Muscle layer of duodenum (tissue), 2 donors: ENCODE results near the gene ANKS1A.
"Not testable (repeated sequence)": the region's sequence is repeated elsewhere in the genome, so short reads cannot be mapped to it uniquely, and the experiment has no call there.

ENCODE experiments used
- H3K27ac ChIP-seq: one replicate; pipeline ENCODE4 v1.7.0; 2013; ENCODE audit warnings: mild to moderate bottlenecking, low read length
- H3K27me3 ChIP-seq: one replicate; pipeline ENCODE4 v1.7.0; 2013; ENCODE audit warnings: low read depth, mild to moderate bottlenecking, control low read depth, low read length
- H3K36me3 ChIP-seq, 2 donors: one replicate each; pipeline ENCODE4 v1.7.0; 2013; ENCODE audit warnings: low read length in 2 of 2, control low read depth in 1 of 2, mild to moderate bottlenecking in 1 of 2; ENCODE audit not compliant: insufficient read depth in 2 of 2, control insufficient read depth in 1 of 2
- H3K4me1 ChIP-seq, 2 donors: one replicate each; pipeline ENCODE4 v1.7.0; 2013; ENCODE audit warnings: low read length in 2 of 2, mild to moderate bottlenecking in 2 of 2, control low read depth in 1 of 2, moderate library complexity in 1 of 2; ENCODE audit not compliant: insufficient read depth in 2 of 2, control insufficient read depth in 1 of 2
- H3K4me3 ChIP-seq, 2 donors: one replicate each; pipeline ENCODE4 v1.7.0; 2013; ENCODE audit warnings: low read length in 2 of 2, low read depth in 1 of 2, mild to moderate bottlenecking in 1 of 2
- H3K9me3 ChIP-seq, 2 donors: one replicate each; pipeline ENCODE4 v1.7.0; 2013; ENCODE audit warnings: low read length in 2 of 2, control low read depth in 1 of 2, mild to moderate bottlenecking in 1 of 2; ENCODE audit not compliant: control insufficient read depth in 1 of 2
- donor health status: healthy.

ANKS1A gene

DNA sequence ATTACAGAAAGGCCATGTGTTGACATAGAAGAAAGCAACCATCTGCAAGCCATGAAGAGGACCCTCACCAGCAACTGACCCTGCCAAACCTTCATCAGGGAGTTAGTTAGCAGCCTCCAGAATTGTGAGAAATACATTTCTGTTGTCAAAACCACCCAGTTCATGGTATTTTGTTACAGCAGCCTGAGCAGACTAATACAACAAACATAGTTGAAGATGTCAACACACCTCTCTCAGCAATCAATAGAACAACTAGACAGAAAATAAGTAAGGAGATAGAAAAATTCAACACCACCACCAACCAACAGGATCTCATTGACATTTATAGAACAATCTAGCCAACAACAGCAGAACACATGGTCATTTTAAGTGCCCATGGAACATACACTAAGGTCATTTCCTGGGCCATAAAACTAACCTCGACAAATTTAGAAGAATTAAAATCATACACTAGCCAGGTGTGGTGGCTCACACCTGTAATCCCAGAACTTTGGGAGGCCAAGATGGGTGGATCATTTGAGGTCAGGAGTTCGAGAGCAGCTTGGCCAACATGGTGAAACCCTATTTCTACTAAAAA, 219.3 kb downstream of the ANKS1A start:
- Histone ChIP-seq H3K27ac (no peak overlapping the region), H3K27me3 (no peaks in the 10 kb centered on the region), H3K9me3 (peaks cover 3 to 5% of the 10 kb centered on the region in 2 donors), H3K36me3 (no peaks in the 10 kb centered on the region), H3K4me3 (no peak overlapping the region), H3K4me1 (no peaks in the 10 kb centered on the region)

DNA sequence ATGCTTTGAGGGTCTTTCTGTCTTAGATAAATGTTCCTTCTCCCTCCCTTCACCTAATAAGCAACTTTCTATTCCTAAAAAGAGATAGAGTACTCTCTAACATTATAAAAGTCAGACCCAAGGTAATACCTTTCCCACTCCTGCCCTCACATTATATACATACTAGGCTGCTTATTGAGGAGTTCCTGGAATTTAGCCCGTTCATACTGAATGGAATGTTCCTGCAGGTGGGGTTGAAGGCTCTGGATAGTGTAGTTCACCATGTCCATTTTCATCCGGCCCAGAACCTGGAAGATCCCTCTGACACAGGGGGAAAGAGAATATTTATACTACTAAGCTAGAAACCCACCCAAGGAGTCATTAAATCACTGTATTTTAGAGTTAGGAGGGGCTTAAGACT, 231.7 kb downstream of the ANKS1A start:
- Histone ChIP-seq H3K4me1 (no peaks in the 10 kb centered on the region), H3K9me3 (no peaks in the 10 kb centered on the region), H3K36me3 (no peaks in the 10 kb centered on the region), H3K4me3 (no peak overlapping the region), H3K27me3 (no peaks in the 10 kb centered on the region), H3K27ac (no peak overlapping the region)

DNA sequence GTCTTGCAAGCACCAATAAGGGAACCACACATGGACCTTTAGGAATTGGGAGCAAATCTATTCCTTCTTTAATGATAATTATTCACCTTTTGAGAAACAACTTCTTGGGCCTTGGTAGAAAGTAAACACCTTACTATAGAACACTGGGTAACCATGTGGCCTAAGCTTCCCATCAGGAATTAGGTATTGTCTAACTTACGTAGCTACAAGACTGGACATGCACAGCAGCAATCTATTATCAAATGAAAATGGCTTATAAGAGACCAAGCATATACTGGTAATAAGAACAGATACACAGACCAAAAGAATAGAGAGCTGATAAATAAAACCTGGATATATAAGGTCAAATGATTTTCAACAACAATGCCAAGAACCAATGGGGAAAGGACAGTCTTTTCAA, 235.3 kb downstream of the ANKS1A start:
- Histone ChIP-seq H3K27ac (no peak overlapping the region), H3K9me3 (no peaks in the 10 kb centered on the region), H3K4me1 (no peaks in the 10 kb centered on the region), H3K27me3 (no peaks in the 10 kb centered on the region), H3K36me3 (no peaks in the 10 kb centered on the region), H3K4me3 (no peak overlapping the region)

DNA sequence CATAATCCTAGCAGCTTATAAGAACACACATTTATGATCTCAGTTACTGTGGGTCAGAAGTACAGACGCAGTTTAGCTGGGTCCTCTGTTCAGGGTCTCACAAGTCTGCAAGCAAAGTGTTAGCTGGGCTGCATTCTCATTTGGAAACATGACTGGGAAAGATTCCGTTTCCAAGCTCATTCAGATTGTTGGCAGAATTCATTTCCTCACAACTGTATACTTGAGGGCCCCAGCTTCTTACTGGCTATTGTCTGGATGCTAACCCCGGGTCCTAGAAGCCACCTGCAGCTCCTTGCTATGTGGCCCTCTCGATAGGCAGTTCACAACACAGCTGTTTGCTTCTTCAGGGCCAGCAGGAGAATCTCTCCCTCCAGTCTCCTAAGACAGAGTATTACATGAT, 239.0 kb downstream of the ANKS1A start:
- H3K9me3 ChIP-seq: no peaks in the 10 kb centered on the region
- no peaks in the 10 kb centered on the region for H3K27me3 ChIP-seq
- no peak overlapping the region for H3K4me3 ChIP-seq
- H3K4me1 ChIP-seq: no peaks in the 10 kb centered on the region
- H3K36me3 ChIP-seq: no peaks in the 10 kb centered on the region
- no peak overlapping the region for H3K27ac ChIP-seq

DNA sequence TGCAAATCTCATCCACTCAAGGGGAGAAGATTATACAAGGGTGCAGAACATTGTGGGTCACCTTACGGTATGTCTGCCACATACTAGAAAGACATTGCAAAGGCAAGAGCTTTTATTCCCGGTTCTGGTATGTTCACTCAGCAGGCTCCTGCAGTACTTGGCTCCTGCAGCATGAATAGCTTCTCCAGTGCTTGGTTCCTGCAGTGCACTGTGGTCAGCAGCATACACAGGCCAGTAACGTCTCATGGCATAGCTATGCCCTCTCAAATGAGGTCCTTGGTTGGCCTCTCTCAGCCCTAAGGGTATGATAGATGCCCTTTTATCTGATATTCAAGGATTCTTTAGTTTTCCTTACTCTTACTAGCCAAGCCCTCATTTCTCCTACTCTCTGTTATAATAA, 239.4 kb downstream of the ANKS1A start:
- no peak overlapping the region for H3K4me3 ChIP-seq
- no peak overlapping the region for H3K27ac ChIP-seq
- no peaks in the 10 kb centered on the region for H3K27me3 ChIP-seq
- H3K36me3 ChIP-seq: no peaks in the 10 kb centered on the region
- H3K4me1 ChIP-seq: no peaks in the 10 kb centered on the region
- H3K9me3 ChIP-seq: no peaks in the 10 kb centered on the region

DNA sequence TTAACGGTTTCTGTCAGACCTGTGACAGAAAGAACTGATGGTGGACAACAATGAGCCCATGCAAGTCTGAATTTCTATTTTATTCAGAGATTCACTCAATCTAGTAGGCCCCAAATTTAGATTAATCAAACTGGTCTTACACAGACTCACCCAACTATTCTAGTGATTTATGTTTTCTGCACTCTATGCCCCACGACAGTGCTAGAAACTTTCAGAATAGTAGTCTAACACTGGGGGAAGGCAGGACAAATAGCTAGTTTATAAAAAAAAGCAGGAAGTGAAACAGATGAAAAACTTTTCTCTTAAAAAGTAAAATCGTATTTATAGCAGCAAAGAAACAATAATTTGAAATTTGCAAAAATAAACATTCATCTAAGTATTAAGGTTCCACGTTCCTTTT, 247.1 kb downstream of the ANKS1A start:
- no peaks in the 10 kb centered on the region for H3K36me3 ChIP-seq

DNA sequence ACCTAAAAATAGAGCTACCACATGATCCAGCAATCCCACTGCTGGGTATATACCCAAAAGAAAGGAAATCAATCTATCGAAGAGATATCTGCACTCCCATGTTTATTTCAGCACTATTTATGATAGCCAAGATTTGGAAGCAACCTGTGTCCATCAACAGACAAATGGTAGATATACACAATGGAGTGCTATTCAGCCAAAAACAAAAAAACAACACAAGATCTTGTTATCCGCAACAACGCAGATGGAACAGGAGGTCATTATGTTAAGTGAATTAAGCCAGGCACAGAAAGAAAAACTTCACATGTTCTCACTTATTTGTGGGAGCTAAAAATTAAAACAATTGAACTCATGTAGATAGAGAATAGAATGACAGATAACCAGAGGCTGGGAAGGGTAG, 249.1 kb downstream of the ANKS1A start:
- H3K9me3 ChIP-seq, H3K4me3 ChIP-seq, H3K27me3 ChIP-seq, H3K27ac ChIP-seq, H3K36me3 ChIP-seq, H3K4me1 ChIP-seq: not testable (repeated sequence)

More for the DNA sequence above, 247.1 kb downstream of the ANKS1A start:
- H3K9me3 ChIP-seq: no peaks in the 10 kb centered on the region
- H3K4me3 ChIP-seq: no peak overlapping the region
- peaks cover 0 to 5% of the 10 kb centered on the region in 2 donors for H3K4me1 ChIP-seq
- H3K27ac ChIP-seq: no peak overlapping the region
- no peaks in the 10 kb centered on the region for H3K27me3 ChIP-seq

DNA sequence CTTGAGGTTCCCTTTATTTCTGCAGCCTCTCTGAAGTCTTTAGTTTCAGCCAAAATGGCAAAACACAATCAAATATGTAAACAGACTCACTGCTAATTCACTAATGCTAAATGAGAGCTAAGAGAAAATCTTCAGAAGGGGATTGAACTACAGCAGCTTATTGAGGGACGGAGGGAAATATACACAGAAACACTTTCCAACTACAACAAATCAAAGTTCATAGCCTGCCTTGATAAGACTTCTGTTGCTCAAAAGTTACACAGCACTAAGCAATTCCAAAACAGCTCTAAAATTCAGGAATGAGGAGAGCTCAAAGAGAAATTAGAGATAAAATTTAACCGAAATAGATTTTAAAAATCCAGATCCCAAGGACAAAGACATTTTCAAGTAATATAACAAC, 250.4 kb downstream of the ANKS1A start:
- H3K27me3 ChIP-seq: no peaks in the 10 kb centered on the region
- peaks cover 0 to 6% of the 10 kb centered on the region in 2 donors for H3K4me1 ChIP-seq
- H3K9me3 ChIP-seq: no peaks in the 10 kb centered on the region
- no peak overlapping the region for H3K4me3 ChIP-seq
- no peak overlapping the region for H3K27ac ChIP-seq
- H3K36me3 ChIP-seq: no peaks in the 10 kb centered on the region

DNA sequence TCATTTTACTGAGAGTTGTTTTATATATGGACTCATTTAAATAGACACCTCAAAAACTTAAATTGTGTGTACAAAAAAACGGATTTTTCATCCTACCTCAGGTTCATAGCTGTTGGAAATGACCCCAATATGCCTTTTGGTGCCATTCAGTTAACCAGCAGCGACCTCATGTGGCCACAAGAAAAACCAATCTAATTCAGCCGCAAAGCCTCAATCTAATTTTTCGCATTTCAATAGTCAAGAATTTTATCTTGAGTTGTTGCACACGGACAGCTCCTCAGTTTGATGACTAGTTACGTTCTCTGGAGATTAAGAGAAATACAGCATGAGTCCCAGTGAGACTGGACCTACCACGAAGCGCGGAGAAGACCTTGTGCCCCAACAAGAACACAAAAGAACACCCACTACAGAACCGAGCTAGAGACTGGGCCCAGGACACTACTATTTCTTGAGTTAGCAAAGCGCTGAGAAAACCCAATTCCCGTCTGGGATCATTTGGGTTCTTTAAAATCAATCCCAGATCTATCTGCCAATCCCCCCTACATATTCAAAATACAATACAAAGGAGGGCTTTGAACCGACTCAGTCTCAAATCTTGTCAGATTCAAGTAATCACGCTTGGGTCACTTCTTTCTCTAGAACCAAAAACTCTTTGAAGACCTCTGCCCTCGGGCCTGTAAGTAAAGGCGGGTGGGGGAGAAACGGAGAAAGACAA, 251.0 kb downstream of the ANKS1A start:
- Histone ChIP-seq H3K4me3 (no peak overlapping the region), H3K27ac (no peak overlapping the region), H3K9me3 (no peaks in the 10 kb centered on the region), H3K4me1 (peaks cover 0 to 6% of the 10 kb centered on the region in 2 donors), H3K27me3 (no peaks in the 10 kb centered on the region), H3K36me3 (no peaks in the 10 kb centered on the region)

DNA sequence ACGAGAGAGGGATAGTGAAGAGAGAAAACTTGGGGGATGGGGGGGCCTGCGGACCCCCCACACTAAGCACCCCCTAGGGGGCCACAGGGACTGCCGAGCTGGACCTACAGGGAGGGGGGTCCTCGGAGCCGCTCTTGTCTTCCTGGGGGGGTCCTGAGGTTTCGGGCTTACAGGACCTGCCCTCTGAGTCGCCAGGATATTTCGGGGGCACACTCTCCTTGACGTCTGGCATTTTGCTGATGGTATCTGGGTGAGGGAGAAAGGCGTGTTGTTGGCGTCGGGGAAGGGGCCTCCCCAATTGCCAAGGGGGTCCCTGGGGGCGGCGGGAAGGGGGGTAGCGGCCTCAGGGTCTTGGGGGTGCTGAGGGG, 251.6 kb downstream of the ANKS1A start:
- Histone ChIP-seq H3K27ac (no peak overlapping the region), H3K27me3 (no peaks in the 10 kb centered on the region), H3K4me1 (peaks cover 0 to 6% of the 10 kb centered on the region in 2 donors), H3K4me3 (peak overlapping the region in 1 of 2 donors; percentile 37), H3K36me3 (no peaks in the 10 kb centered on the region), H3K9me3 (no peaks in the 10 kb centered on the region)
